ENCODE measurements around the gene CLBA1.

CLBA1 gene

DNA sequence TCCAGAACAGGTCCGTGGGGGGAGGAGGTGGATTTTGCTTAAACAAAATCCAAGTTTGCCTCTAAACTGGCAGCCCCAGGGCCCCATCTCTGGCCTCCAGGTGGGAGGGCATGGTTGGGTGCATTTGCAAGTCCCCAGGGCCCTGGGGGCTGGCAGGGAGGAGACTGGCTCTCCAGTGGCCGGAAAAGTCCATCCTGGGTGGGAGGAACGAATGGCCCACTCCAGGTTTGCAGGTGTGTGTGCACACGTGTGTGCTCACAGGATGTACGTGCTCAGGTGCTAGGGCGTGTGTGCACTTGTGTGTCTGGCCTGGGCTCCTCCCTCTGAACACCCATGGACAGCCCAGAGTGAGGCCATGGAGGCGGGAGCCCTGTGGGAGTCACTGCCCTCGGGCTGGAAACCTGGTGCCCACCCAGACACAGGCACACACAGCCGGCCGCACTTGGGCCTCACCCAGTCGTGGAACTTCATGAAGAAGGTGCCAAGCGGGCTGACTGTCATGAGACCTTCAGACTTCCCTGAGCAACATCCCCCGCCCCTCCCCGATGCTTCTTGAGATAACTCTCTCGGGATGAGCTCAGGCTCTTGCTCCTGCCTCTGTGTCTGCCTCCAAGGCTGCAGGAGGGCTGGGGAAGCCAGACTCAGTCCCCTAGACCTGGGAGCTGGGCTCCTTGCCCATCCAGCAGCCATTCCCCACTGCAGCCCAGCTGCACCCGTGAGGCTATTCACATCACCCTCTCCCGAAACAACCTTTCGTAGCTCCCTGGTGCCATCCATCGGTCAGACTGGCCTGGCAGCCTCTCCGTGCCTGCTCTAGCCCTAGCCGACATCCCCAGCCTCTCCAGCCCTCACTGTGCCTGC lies 16.8 kb upstream of the CLBA1 start:
- no peak for DNase-seq

DNA sequence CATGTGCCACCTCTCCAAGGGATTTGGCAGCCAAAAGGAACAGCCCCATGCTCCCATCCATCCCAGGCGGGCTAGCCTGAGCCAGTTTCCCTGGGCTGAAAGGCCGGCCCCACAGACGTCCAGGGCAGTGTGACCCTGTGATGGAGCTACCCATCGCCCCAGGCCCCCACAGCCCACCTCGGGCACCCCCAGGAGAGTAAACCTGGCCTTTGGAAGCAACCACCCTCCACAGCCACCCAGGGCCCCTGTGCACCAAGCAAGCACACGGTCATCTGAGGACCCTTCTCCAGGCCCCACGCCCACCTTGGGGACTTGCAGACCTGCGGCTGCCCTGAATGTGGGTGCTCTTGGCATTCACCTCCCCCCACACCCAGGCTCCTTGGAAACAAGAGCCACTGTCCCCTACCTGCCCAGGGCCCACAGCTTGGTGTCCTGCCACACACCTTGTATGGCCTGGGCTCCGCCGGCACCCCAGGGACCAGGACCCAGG lies 15.8 kb upstream of the CLBA1 start:
- DNase-seq, result no peak

DNA sequence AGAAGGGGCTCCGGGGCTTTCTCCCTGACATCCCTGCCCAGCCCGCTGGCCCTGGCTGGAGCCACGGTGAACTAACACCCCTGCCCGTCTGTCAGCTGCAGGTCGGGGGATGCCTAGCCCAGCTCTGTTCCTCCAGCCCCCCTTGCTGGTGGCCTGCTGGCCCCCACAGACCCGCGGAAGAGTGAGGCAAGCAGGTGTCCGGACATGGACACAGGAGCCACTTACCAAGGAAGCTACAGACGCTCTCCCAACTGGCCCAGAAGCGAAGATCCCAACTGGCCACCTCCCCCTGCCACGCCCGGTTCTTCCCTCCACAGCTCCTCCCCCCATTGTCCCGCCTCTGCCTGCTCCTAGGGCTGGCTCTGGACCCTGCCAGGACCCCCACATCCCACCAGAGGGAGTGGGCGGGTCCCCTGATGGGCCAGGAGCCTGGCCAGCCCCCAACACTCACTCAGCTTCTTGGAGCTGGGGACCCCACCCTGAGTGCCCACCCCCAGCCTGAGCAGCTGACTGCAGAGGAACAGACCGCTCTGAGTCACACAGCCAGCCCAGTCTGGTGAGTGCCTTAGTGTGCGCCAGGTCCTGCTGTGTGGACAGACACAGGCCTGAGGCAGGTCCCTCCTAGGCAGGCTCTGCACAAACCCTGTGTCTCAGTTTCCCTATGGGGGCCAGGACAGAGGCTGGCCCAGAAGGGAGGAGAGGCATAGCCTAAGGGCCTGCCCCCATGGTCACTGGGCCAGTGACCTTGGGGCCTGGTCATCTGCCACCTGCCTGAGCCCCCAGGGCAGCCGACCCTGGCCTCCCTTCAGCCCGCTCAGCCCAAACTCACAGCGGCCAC lies 15.1 kb upstream of the CLBA1 start:
- DNase-seq, result no peak

DNA sequence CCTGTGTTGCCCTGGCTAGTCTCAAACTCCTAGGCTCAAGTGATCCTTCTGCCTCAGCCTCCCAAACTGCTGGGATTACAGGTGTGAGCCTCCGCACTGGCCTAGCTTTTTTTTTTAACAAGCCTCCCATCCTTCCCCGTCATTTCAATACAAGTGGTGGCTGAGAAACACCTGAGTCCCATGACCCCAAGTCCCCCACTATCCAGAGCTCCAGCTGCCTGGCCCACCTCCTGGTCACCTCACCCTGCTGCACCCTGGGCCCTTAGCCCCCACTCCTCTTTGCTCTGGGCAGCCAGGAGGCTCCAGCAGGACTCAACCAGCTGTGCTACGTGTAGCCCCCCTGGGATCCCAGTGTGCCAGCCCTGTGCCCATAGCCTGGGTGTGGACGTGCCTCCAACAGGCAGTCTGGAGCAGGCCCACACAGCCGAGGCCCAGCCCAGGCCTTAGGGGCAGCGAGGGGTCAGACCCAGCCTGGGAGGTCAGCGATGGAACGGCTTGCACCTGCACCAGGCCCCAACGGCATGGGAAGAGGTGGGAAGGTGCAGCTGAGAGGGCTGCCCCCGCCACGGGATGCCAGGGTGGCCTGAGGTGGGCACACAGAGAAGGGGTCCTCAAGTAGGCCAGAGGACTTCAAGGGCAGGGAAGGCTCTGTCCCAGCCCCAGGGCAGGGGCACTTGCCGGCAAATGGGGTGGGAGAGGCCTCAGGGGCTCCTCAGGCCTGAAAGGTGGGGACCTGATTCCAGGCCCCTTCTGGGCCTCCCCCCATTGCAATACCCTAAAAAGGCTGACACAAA lies 13.9 kb upstream of the CLBA1 start:
- DNase-seq, result no peak

DNA sequence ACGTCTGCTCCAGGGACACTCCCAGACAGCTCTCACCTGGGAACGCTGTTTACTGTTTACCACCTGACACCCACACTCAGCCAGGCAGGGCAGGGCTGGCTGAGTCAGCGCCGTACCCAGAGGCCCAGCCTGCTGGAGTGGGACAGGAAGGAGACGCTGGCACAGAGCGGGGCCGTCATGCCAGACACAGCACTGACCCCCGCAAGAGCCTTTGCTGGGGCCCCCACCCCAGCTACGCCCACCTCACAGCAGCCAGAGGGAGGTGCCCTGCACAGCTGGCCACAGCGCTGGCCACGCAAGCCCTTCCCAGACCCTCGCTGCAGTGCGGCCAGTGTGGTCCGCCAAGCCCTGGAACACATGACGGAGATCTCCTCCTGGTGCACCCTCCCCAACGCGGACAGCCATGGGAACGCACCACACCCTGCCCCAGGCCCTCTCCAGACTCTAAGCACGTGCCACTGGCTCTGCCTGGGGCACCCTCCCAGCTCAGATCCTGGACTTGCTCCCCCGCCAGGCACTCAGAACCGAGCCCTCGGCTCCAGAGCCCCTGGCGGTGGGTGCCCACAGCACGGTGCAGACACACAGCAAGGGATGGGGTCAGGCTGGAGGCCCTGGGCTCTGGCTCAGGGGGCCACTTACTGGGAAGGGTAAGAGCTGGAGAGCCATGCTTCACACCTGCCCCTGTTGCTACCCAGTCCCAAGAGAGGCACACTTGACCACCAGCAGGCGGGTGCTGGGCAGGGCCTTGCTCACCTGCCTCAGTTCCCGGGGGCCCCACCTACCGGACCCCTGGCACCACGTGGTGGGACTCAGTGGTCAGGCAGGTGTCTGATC lies 13.1 kb upstream of the CLBA1 start:
- DNase-seq, result no peak

DNA sequence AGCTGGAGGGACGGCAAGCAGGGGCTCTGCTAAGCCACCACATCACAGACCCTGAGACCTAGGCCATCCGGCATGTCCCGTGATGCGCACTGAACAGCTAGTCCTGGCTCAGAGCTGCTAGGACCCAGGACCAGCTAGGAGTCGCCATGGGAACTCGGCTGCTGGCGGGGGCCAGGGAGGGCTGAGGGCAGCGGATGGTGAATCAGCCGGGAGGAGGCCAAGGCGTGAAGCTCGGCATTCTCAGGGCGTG lies 12.5 kb upstream of the CLBA1 start:
- no peak for DNase-seq

- no peak for DNase-seq
Observed at GRCh38 chr14:104973385-104974145, 12.0 kb upstream of the CLBA1 start.

DNA sequence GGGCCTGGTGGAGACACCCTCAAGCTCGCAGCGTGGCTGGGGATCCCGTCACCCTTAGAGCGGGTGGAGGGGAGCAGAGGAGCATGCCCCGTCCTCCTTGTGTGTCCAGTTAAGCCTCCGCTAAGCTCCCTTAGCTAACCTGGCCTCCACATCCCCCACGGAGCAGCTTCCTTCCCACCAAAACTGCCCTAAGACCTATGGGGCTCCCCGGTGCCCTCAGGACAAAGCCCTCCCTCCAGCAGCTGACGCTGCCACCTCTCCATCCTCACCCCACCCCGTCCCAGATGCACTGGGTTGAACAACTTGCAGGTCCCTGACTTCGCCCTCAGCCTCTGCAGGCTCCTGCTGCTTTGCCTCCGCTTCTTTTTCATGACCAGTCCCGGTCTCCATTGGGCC lies 11.4 kb upstream of the CLBA1 start:
- no peak for DNase-seq

DNA sequence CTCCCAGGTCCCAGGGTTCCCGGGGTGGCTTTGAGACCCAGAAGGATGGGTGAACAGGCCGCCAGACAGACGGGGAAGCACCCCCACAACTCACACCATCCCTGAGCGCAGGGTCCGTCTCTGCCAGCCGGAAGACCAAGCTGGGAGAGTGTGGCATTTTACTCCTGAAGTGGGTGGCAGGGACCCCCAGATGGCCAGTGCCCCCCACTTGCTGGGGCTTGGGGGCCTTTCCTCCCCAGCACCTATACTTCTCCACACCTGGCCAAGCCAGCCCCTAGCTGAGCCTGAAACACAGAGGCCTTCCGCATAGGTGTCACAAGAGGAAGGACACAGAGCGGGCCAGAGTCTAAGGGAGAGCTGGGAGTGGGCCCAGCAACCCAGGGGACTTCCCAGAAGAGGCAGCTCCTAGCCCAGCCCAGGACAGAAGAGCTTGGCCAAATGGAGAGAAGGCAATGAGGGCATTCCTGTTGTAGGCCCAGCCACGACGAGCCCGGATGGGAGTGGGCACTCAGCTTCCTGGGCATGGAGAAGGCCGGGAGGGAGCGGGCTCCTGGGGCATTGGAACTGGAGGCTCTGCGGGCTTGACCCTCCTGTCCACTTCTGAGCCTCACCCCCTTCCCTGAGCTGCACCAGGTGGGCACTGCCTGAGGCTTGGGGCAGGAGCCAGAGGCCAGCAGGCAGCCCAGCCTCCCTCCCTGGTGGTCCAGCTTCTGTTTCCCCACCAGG lies 10.8 kb upstream of the CLBA1 start:
- DNase-seq, result no peak

DNA sequence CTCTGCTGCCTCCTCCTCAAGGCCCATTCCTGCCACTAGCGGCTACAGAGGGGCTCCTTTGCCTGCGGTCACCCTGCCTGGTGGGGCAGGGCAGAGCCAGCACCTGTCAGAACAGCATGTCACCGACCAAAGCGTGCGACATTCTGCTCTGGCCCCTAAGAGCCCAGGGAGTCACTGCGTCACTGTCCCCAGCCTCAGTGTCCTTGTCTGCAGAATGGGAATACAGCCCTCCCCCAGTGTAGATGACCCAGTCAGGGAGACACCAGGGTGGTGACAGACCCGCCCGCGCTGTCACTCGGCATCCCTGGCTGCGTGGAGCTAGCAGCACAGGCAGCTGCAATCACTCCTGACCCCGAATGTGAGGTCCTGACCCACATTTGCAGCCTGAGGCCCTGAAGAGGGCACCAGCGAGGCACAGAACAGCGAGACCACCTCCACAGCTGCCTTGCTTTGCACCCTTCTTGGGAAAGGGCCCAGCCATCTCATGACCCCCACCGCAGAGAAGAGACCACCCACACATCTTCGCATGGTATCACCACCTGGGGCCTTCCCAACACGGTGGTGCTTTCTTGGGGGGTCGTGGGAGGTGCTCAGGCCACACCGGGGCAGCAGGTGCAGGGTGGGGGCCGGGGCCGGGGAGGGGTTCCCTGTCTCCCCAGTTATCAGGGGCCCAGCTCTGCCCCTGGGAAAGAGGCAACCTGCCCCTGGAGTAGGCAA lies 9.9 kb upstream of the CLBA1 start:
- DNase-seq, result no peak

DNA sequence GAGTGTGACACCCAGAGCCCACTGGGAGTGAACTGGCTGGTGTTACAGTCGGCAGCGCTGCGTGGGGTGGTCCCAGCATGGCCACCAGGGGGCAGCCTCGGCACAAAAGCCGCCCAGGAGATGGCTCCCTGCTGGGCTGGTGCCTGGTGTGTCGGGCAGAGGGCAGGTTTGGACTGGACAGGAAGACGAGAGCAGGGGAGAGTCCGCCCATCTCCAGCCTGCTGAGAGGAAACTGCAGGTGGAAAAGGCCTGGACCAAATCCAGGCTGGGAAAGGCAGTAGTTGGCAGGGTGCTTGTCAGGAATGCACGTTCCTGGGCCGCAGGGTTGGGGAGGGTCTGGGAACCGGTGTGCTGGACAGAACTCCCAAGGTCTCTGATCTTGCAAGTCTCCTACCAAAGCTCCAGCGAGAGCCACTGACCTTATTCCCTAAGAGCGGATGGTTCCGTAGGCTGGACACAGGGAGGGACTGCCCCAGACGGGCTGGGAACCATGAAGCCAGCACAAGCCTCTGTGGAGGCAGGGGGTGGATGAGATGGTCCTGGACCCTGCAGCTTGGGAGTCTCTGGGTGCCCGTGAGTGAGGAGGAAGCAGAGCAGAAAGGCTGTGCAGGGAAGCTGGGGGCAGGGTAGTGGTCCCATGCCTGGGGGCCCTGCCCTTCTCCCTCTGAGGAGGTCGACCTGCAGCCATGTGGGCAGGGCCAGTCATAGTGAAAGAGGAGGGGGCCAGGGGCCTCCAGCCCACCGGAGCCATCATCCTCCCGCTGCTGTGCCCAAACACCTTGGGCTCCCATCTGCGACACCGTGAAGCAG lies 9.2 kb upstream of the CLBA1 start:
- DNase-seq, result no peak

DNA sequence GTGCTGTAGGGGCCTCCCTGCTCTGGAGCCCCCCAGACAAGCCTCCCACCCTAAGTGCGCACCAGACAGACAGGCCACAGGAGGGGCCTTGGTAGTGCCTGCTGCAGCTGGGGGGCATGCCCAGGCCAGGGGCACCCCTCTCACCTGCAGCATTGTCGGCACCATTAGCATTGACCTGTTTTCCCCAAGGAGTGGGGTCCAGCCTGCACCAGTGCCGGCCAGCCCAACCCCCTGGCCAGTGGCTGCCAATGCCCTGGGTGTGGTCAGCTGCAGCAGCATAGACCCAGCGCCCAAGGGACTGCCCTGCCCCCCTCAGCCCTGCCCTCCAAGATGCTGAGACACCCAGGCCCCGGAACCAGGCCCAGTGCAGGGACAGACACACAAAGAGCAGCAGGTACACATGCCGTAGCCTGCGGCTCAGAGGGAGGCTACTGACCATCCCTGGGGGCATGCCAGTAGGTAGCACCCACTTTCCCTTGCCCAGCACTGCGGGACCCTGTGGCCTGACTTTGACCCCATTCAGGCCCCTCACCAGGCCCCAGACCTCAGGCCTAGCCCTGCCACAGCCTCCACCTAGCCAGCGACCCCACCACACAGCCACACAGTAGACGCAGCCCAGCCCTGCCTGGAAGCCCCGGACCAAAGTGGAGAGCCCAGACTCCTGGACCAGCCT lies 8.4 kb upstream of the CLBA1 start:
- no peak for DNase-seq

- no peak for DNase-seq
Observed at GRCh38 chr14:104977681-104978653, 7.6 kb upstream of the CLBA1 start, which contains the start of gene AHNAK2. AHNAK2 (minus strand) TSS chr14:104978374; CDS start chr14:104978237, 137 bp downstream.

GRCh38 chr14:104978746-104979691 lies 6.6 kb upstream of the CLBA1 start:
- DNase-seq, result no peak

DNA sequence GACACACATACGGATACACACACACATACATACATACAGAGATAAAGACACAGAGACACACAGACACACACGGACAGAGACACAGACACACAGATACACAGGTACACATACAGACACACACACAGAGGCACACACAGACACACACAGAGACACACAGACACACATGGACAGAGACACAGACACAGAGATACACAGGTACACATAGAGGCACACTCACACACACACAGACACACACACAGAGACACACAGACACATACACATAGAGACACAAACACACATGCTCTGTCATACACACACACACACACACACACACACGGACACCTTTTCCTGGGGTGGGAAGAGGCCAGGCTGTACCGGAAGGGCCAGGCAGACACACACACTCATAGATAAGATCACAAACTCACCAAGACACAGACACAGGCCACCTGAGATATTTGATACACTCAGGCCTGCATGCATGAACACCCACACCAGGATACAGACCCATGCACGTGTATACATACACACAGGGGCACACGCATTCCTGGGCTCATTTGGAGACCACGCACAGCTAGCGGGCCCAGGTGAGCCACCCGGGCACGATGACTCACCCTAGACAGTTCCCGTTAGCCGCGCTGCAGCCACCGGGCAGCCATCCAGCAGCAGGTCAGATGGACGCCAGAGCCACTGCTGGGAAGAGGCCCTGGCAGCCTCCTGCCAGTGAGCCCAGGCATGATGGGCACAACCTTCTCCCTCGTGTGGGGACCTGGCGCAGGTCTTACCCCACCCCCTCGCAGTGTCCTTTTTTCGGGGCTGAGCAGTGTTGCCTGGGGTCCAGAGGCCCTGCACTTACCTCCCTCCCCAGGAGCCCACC lies 5.6 kb upstream of the CLBA1 start:
- no peak for DNase-seq
